Breast epithelium (tissue), 3 donors: ENCODE results near the gene ERBIN.

Experiments used
- CTCF ChIP-seq, 3 donors: fragments of 450-650 bp; IDR thresholded peaks; one replicate each; pipeline ENCODE4 v1.5.1; 2016 to 2017; ENCODE audit warnings: antibody characterized with exemption in 3 of 3, mild to moderate bottlenecking in 3 of 3, moderate library complexity in 3 of 3
- POLR2A ChIP-seq: fragments of 450-650 bp; IDR thresholded peaks from one replicate; pipeline ENCODE4 v1.6.1; 2016; ENCODE audit warnings: antibody characterized with exemption, mild to moderate bottlenecking, moderate library complexity
- POLR2AphosphoS5 ChIP-seq, 3 donors: sonication (generic); formaldehyde crosslinking; IDR thresholded peaks; one replicate each; pipeline ENCODE4 v1.6.1; 2017; ENCODE audit warnings: antibody characterized with exemption in 3 of 3

- TF ChIP-seq CTCF (IDR thresholded peaks at IDR 0.05) (no peak), POLR2A (no peak), POLR2AphosphoS5 (IDR thresholded peaks at IDR 0.05) (no peak)
Observed at GRCh38 chr5:65926893-65927292, 518 bp downstream of the ERBIN start.
